Measurements from ENCODE around the gene CCNL1.

Gene CCNL1

GRCh38 chr3:157156837-157157635 is 2.9 kb downstream of the CCNL1 start:
- TF ChIP-seq ISL1 (CRISPR knock-in tag; IDR thresholded peaks at IDR 0.05): no peak
- no peak for TF ChIP-seq ZFP3 (CRISPR knock-in tag; IDR thresholded peaks at IDR 0.05)
- TF ChIP-seq ZNF565 (CRISPR knock-in tag; conservative IDR thresholded peaks at IDR 0.05; ENCODE audit: low read depth): no peak
- no peak for TF ChIP-seq ZC3H10 (CRISPR knock-in tag; IDR thresholded peaks at IDR 0.05)
- ATAC-seq: no peak

GRCh38 chr3:157155591-157155990 is 4.4 kb downstream of the CCNL1 start:
- TF ChIP-seq TOX (CRISPR knock-in tag; IDR thresholded peaks at IDR 0.05; ENCODE audit: borderline replicate concordance) (no peak), ZC3H10 (CRISPR knock-in tag; IDR thresholded peaks at IDR 0.05) (no peak), OSR1 (CRISPR knock-in tag; IDR thresholded peaks at IDR 0.05) (no peak), RARB (CRISPR knock-in tag; IDR thresholded peaks at IDR 0.05) (no peak), ISL1 (CRISPR knock-in tag; IDR thresholded peaks at IDR 0.05) (no peak), CREB5 (CRISPR knock-in tag; IDR thresholded peaks at IDR 0.05; ENCODE audit: low read depth) (no peak), ESRRG (CRISPR knock-in tag; IDR thresholded peaks at IDR 0.05) (no peak), CSDC2 (CRISPR knock-in tag; IDR thresholded peaks at IDR 0.05) (no peak), ZNF8 (CRISPR knock-in tag; IDR thresholded peaks at IDR 0.05) (no peak), GLIS3 (CRISPR knock-in tag; IDR thresholded peaks at IDR 0.05) (no peak), ZNF70 (CRISPR knock-in tag; IDR thresholded peaks at IDR 0.05) (no peak), ARNTL (CRISPR knock-in tag; IDR thresholded peaks at IDR 0.05; ENCODE audit: borderline replicate concordance, low read depth) (no peak)
- ATAC-seq: no peak

- TF ChIP-seq ZNF8 (CRISPR knock-in tag; IDR thresholded peaks at IDR 0.05): no peak
- TF ChIP-seq ZNF70 (CRISPR knock-in tag; IDR thresholded peaks at IDR 0.05): no peak
- TF ChIP-seq CSDC2 (CRISPR knock-in tag; IDR thresholded peaks at IDR 0.05): no peak
- TF ChIP-seq TCF4 (CRISPR knock-in tag; IDR thresholded peaks at IDR 0.05; ENCODE audit: borderline replicate concordance): no peak
- TF ChIP-seq RARB (CRISPR knock-in tag; IDR thresholded peaks at IDR 0.05): no peak
- no peak for TF ChIP-seq ARNTL (CRISPR knock-in tag; IDR thresholded peaks at IDR 0.05; ENCODE audit: borderline replicate concordance, low read depth)
- TF ChIP-seq BACH2 (CRISPR knock-in tag; IDR thresholded peaks at IDR 0.05; ENCODE audit: borderline replicate concordance): no peak
- TF ChIP-seq TSHZ2 (CRISPR knock-in tag; IDR thresholded peaks at IDR 0.05): no peak
- no peak for TF ChIP-seq TOX (CRISPR knock-in tag; IDR thresholded peaks at IDR 0.05; ENCODE audit: borderline replicate concordance)
- no peak for TF ChIP-seq ZC3H10 (CRISPR knock-in tag; IDR thresholded peaks at IDR 0.05)
- no peak for TF ChIP-seq OSR1 (CRISPR knock-in tag; IDR thresholded peaks at IDR 0.05)
- no peak for TF ChIP-seq CSRNP3 (CRISPR knock-in tag; IDR thresholded peaks at IDR 0.05)
- no peak for TF ChIP-seq PATZ1 (CRISPR knock-in tag; IDR thresholded peaks at IDR 0.05; ENCODE audit: borderline replicate concordance)
- TF ChIP-seq ESRRG (CRISPR knock-in tag; IDR thresholded peaks at IDR 0.05): no peak
- TF ChIP-seq CREB5 (CRISPR knock-in tag; IDR thresholded peaks at IDR 0.05; ENCODE audit: low read depth): no peak
- no peak for TF ChIP-seq GLIS3 (CRISPR knock-in tag; IDR thresholded peaks at IDR 0.05)
- ATAC-seq: no peak
Observed at GRCh38 chr3:157154563-157155330, 5.2 kb downstream of the CCNL1 start.
